Right lobe of liver (tissue), 6 donors: ENCODE results near the gene SULF2. TPM values are rescaled to one million over a fixed set of nuclear protein-coding genes. Genes with fewer than 3 reads are reported as not detected.

Experiments
- ATAC-seq, 4 donors: fragments of 200-7000 bp; cut with Tn5 transposase; one replicate each; pipeline ENCODE4 v1.9.1; 2020; ENCODE audit warnings: mild to moderate bottlenecking in 4 of 4, moderate library complexity in 4 of 4
- DNase-seq, 3 donors: peaks; one replicate each; pipeline ENCODE4 v3.0.0-alpha.2; 2020
- H3K27ac ChIP-seq, 3 donors: fragments of 200-600 bp; one replicate each; pipeline ENCODE4 v1.8.0; 2022
- H3K27me3 ChIP-seq, 2 donors: fragments of 200-600 bp; one replicate each; pipeline ENCODE4 v1.8.0; 2022
- H3K36me3 ChIP-seq, 4 donors: fragments of 200-600 bp; sonication (generic) in 1 of 4; one replicate each; pipeline versions ENCODE4 v1.5.1 to v1.8.0; 2017 to 2022; ENCODE audit warnings: control low read depth in 1 of 4
- H3K4me1 ChIP-seq, 4 donors: fragments of 200-600 bp; sonication (generic) in 1 of 4; one replicate each; pipeline versions ENCODE4 v1.5.1 to v1.8.0; 2017 to 2022; ENCODE audit warnings: control low read depth in 1 of 4
- H3K4me3 ChIP-seq, 3 donors: fragments of 200-600 bp; one replicate each; pipeline ENCODE4 v1.8.0; 2022
- H3K9me3 ChIP-seq, 4 donors: fragments of 200-600 bp; sonication (generic) in 1 of 4; one replicate each; pipeline versions ENCODE4 v1.5.1 to v1.8.0; 2017 to 2022; ENCODE audit warnings: control low read depth in 1 of 4
- CTCF ChIP-seq, 4 donors: fragments of 200-600 bp in 3 of 4; fragments of 450-650 bp in 1 of 4; IDR thresholded peaks; one replicate each; pipeline versions ENCODE4 v1.5.1 to v1.8.0; 2016 to 2022; ENCODE audit warnings: antibody characterized with exemption in 4 of 4, mild to moderate bottlenecking in 2 of 4
- POLR2A ChIP-seq: fragments of 450-650 bp; IDR thresholded peaks from one replicate; pipeline ENCODE4 v1.6.1; 2017; ENCODE audit warnings: antibody characterized with exemption, mild to moderate bottlenecking
- WGBS: methylation state at CpG from one replicate; pipeline ENCODE4 v1.1.6; 2018; ENCODE audit warnings: low coverage, low lambda C conversion rate; ENCODE audit not compliant: insufficient coverage; ENCODE audit errors: missing lambda C conversion rate; 5-methylcytosine and 5-hydroxymethylcytosine counted together
- intact Hi-C, 2 donors: fragments of 100-400 bp; cut with DNase I; formaldehyde crosslinking; loops; one replicate each; pipeline versions ENCODE4 v1.11.2 to v1.14.1; 2022
- total RNA-seq, 6 experiments: library from RNA; depleted of rRNA in 2 of 6; stranded (reverse); fragments of >200 nt in 2 of 6; fragmentation: NEBNext Ultra II Directional in 3 of 6; extraction: Animal tissue kit (Norgen Biotek cat#: 25700) in 3 of 6; gene quantifications; one replicate each; pipeline versions ENCODE4 v1.1.0 to v1.2.4, GENCODE V29; 2016 to 2023
- donor health status: DM: no; HTN: yes; CAD: no.
- donor health status: DM: no; HTN: no; CAD: no.
- donor health status: DM: no; HTN: no; CAD: no.
- donor health status: DM: no; HTN: yes; CAD: no.
- donor health status: DM: no; HTN: yes; CAD: no.

SULF2 gene
- total RNA-seq, 6 experiments from 2014 or later = 6.1 to 92.0 (median 48.3) TPM

- no peaks in the 10 kb centered on the region for H3K36me3 ChIP-seq
- no peak overlapping the region for H3K27ac ChIP-seq
- 85% methylated on average over 4 of the region's 4 CpGs for WGBS
- no peak for TF ChIP-seq CTCF (IDR thresholded peaks at IDR 0.05)
- no peak for TF ChIP-seq POLR2A
- H3K9me3 ChIP-seq = no peaks in the 10 kb centered on the region
- ATAC-seq (no peak), DNase-seq (no peak)
- no peaks in the 10 kb centered on the region for H3K27me3 ChIP-seq
- peaks cover 0 to 17% (median 5%) of the 10 kb centered on the region in 4 donors for H3K4me1 ChIP-seq
- intact Hi-C loops = no loop called here
- no peak overlapping the region for H3K4me3 ChIP-seq
Observed at GRCh38 chr20:47718398-47718797, 66.9 kb downstream of the SULF2 start.

- no peaks in the 10 kb centered on the region for H3K9me3 ChIP-seq
- DNase-seq (no peak), ATAC-seq (no peak)
- WGBS = 44% methylated on average over 3 of the region's 10 CpGs
- no peak for TF ChIP-seq POLR2A
- intact Hi-C loops = no loop called here
- H3K4me3 ChIP-seq = no peak overlapping the region
- H3K27me3 ChIP-seq = no peaks in the 10 kb centered on the region
- H3K36me3 ChIP-seq = no peaks in the 10 kb centered on the region
- no peak overlapping the region for H3K27ac ChIP-seq
- H3K4me1 ChIP-seq = peaks cover 0 to 27% (median 8%) of the 10 kb centered on the region in 4 donors
Observed at GRCh38 chr20:47717421-47717820, 67.9 kb downstream of the SULF2 start.

- H3K4me3 ChIP-seq = peak overlapping the region in 1 of 3 donors; percentile 29
- H3K9me3 ChIP-seq = no peaks in the 10 kb centered on the region
- no peaks in the 10 kb centered on the region for H3K27me3 ChIP-seq
- TF ChIP-seq CTCF (IDR thresholded peaks at IDR 0.05) (no peak), POLR2A (no peak)
- no peaks in the 10 kb centered on the region for H3K36me3 ChIP-seq
- ATAC-seq = peak; percentile 73 to 88 (median 76)
- intact Hi-C loops = no loop called here
- DNase-seq = peak; percentile 75 to 91 (median 83)
- peak overlapping the region in 2 of 3 donors; percentile 60 to 76 for H3K27ac ChIP-seq
- H3K4me1 ChIP-seq = peaks cover 0 to 40% (median 20%) of the 10 kb centered on the region in 4 donors
- 43% methylated on average over 22 of the region's 26 CpGs for WGBS
Observed at GRCh38 chr20:47713878-47714450, 71.3 kb downstream of the SULF2 start.

GRCh38 chr20:47713163-47713562, 72.1 kb downstream of the SULF2 start:
- DNase-seq (peak in 2 of 3 donors; percentile 77 to 92), ATAC-seq (peak; percentile 40 to 79 (median 72))
- H3K9me3 ChIP-seq = no peaks in the 10 kb centered on the region
- H3K27me3 ChIP-seq = no peaks in the 10 kb centered on the region
- no peaks in the 10 kb centered on the region for H3K36me3 ChIP-seq
- intact Hi-C loops = no loop called here
- H3K27ac ChIP-seq = peak overlapping the region in 2 of 3 donors; percentile 60 to 76
- H3K4me1 ChIP-seq = peaks cover 0 to 40% (median 20%) of the 10 kb centered on the region in 4 donors
- H3K4me3 ChIP-seq = peak overlapping the region in 1 of 3 donors; percentile 29
- WGBS = 54% methylated on average over 2 of the region's 6 CpGs
- TF ChIP-seq CTCF (IDR thresholded peaks at IDR 0.05) = no peak
- no peak for TF ChIP-seq POLR2A

- no peaks in the 10 kb centered on the region for H3K9me3 ChIP-seq
- 18% methylated on average over 10 of the region's 19 CpGs for WGBS
- ATAC-seq = peak; percentile 36 to 80 (median 60)
- H3K4me3 ChIP-seq = peak overlapping the region in 1 of 3 donors; percentile 20
- peaks cover 0 to 40% (median 20%) of the 10 kb centered on the region in 4 donors for H3K4me1 ChIP-seq
- TF ChIP-seq POLR2A (peak; percentile 19), CTCF (IDR thresholded peaks at IDR 0.05) (no peak)
- DNase-seq = peak; percentile 51 to 95 (median 78)
- no peaks in the 10 kb centered on the region for H3K27me3 ChIP-seq
- no peaks in the 10 kb centered on the region for H3K36me3 ChIP-seq
- intact Hi-C loops = no loop called here
- H3K27ac ChIP-seq = peak overlapping the region in 2 of 3 donors; percentile 55 to 56
Observed at GRCh38 chr20:47711046-47711752, 74.1 kb downstream of the SULF2 start.
